ENCODE results near the gene OGA. TPM values are rescaled to one million over a fixed set of nuclear protein-coding genes. Genes with fewer than 3 reads are reported as not detected.

OGA gene
- total and polyA plus RNA-seq, 5 donors from 2014 or later = 36.7 to 442 (median 41.4) TPM

Other genes starting within 250 kb of the OGA start
- gene POLL, start 230.2 kb downstream of the OGA start, total RNA-seq = 21.7 TPM
- 10 to 100 TPM; 12.6 to 16.8 (median 15.0) TPM for gene POLL, start 230.2 kb downstream of the OGA start, polyA plus RNA-seq
- not detected for gene DPCD, start 230.1 kb downstream of the OGA start, total RNA-seq
- gene DPCD, start 230.1 kb downstream of the OGA start, polyA plus RNA-seq = 1 to 10 TPM in 3 of 4 donors, under 1 TPM in 1; 0.99 to 1.7 (median 1.1) TPM
- gene FBXW4, start 123.3 kb downstream of the OGA start, total RNA-seq = 70.9 TPM
- gene FBXW4, start 123.3 kb downstream of the OGA start, polyA plus RNA-seq = 1 to 10 TPM; 3.5 to 9.0 (median 5.8) TPM
- gene FGF8, start 42.3 kb downstream of the OGA start, total RNA-seq = not detected
- not detected for gene FGF8, start 42.3 kb downstream of the OGA start, polyA plus RNA-seq
- 7.3 TPM for gene NPM3, start 35.0 kb downstream of the OGA start, total RNA-seq
- 1 to 10 TPM; 3.1 to 4.5 (median 3.1) TPM for gene NPM3, start 35.0 kb downstream of the OGA start, polyA plus RNA-seq
- gene KCNIP2, start 25.4 kb upstream of the OGA start, total RNA-seq = 1.6 TPM
- gene KCNIP2, start 25.4 kb upstream of the OGA start, polyA plus RNA-seq = under 1 TPM in 1 of 4 donors, not detected in 3; 0.08 TPM
- 42.2 TPM for gene ARMH3, start 237.7 kb upstream of the OGA start, total RNA-seq
- 10 to 100 TPM; 21.3 to 29.5 (median 24.2) TPM for gene ARMH3, start 237.7 kb upstream of the OGA start, polyA plus RNA-seq
- 15.8 TPM for gene HPS6, start 246.9 kb upstream of the OGA start, total RNA-seq
- 10 to 100 TPM; 27.2 to 36.2 (median 29.2) TPM for gene HPS6, start 246.9 kb upstream of the OGA start, polyA plus RNA-seq

Data from CD4-positive, CD25-positive, alpha-beta regulatory T cell (primary cell).